Endothelial cell of umbilical vein (primary cell): Measurements from ENCODE around the gene PALMD.

Experiments used
- EZH2 ChIP-seq: IDR thresholded peaks from 2 replicates; pipeline ENCODE4 v1.6.1; 2012; ENCODE audit warnings: borderline replicate concordance, low read depth, mild to moderate bottlenecking, moderate library complexity, low read length, inconsistent platforms; ENCODE audit not compliant: severe bottlenecking
- FOS ChIP-seq: IDR thresholded peaks from 2 replicates; pipeline ENCODE4 v1.6.1; 2011; ENCODE audit warnings: mild to moderate bottlenecking, low read length, moderate library complexity, borderline replicate concordance; ENCODE audit not compliant: insufficient read depth
- GATA2 ChIP-seq: IDR thresholded peaks from 2 replicates; pipeline ENCODE4 v1.7.0; 2011; ENCODE audit warnings: low read depth, mild to moderate bottlenecking, moderate library complexity, mixed read lengths, low read length; ENCODE audit not compliant: insufficient read length, insufficient read depth
- JUN ChIP-seq: IDR thresholded peaks from 2 replicates; pipeline ENCODE4 v1.6.1; 2011; ENCODE audit warnings: borderline replicate concordance, low read depth; ENCODE audit not compliant: insufficient read length, insufficient read depth
- MYC ChIP-seq: IDR thresholded peaks from one replicate; pipeline ENCODE4 v1.6.1; 2011; ENCODE audit warnings: mild to moderate bottlenecking, low read depth, low read length
- POLR2A ChIP-seq: IDR thresholded peaks from 2 replicates; pipeline ENCODE4 v1.6.1; 2012; ENCODE audit warnings: low read depth, mild to moderate bottlenecking, control low read depth, low read length
- POLR2AphosphoS5 ChIP-seq: IDR thresholded peaks from 2 replicates; pipeline ENCODE4 v1.6.1; 2012; ENCODE audit warnings: low read depth, mild to moderate bottlenecking, control low read depth, low read length, moderate library complexity; ENCODE audit not compliant: insufficient read depth
- TF ChIP-seq, protein P1 (sequence below), 2 donors: IDR thresholded peaks; 1 replicate in 1 of 2; 2 replicates in 1 of 2; pipeline ENCODE4 v1.5.1; 2011; ENCODE audit warnings: low read length in 2 of 2, mild to moderate bottlenecking in 2 of 2, moderate library complexity in 2 of 2, control low read depth in 1 of 2, inconsistent platforms in 1 of 2, low read depth in 1 of 2; ENCODE audit not compliant: insufficient read depth in 1 of 2; ENCODE audit errors: extremely low read depth in 1 of 2
- TF ChIP-seq, protein P2 (sequence below): IDR thresholded peaks from 2 replicates; pipeline ENCODE4 v1.6.1; 2011; ENCODE audit not compliant: insufficient read depth, insufficient read length

GRCh38 chr1:99623554-99623953 is 22.4 kb upstream of the PALMD start:
- TF ChIP-seq, protein P1, sequence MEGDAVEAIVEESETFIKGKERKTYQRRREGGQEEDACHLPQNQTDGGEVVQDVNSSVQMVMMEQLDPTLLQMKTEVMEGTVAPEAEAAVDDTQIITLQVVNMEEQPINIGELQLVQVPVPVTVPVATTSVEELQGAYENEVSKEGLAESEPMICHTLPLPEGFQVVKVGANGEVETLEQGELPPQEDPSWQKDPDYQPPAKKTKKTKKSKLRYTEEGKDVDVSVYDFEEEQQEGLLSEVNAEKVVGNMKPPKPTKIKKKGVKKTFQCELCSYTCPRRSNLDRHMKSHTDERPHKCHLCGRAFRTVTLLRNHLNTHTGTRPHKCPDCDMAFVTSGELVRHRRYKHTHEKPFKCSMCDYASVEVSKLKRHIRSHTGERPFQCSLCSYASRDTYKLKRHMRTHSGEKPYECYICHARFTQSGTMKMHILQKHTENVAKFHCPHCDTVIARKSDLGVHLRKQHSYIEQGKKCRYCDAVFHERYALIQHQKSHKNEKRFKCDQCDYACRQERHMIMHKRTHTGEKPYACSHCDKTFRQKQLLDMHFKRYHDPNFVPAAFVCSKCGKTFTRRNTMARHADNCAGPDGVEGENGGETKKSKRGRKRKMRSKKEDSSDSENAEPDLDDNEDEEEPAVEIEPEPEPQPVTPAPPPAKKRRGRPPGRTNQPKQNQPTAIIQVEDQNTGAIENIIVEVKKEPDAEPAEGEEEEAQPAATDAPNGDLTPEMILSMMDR (IDR thresholded peaks at IDR 0.05; ENCODE audit: extremely low read depth in 1 of 2, insufficient read depth in 1 of 2, low read depth in 1 of 2, low read length in 2 of 2), result no peak
- TF ChIP-seq POLR2A (no peak), FOS (no peak), MYC (no peak), EZH2 (no peak), JUN (no peak), POLR2AphosphoS5 (no peak), GATA2 (no peak)
- TF ChIP-seq, protein P2, sequence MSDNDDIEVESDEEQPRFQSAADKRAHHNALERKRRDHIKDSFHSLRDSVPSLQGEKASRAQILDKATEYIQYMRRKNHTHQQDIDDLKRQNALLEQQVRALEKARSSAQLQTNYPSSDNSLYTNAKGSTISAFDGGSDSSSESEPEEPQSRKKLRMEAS, result no peak
